SU-DHL-6 (cell line): Measurements from ENCODE around the gene USH1C.

Experiments used
- H2AFZ ChIP-seq: fragments of 200-600 bp; sonication (generic); 2 replicates; pipeline ENCODE4 v1.6.1; 2014; ENCODE audit warnings: low read depth, mild to moderate bottlenecking, moderate library complexity, mixed read lengths, antibody characterized with exemption, low read length; ENCODE audit not compliant: severe bottlenecking
- H3F3A ChIP-seq: fragments of 200-600 bp; shearing (Covaris generic); 2 replicates; pipeline ENCODE4 v1.6.0; 2016; ENCODE audit warnings: antibody characterized with exemption, mild to moderate bottlenecking; ENCODE audit not compliant: insufficient read depth
- H3K27ac ChIP-seq: fragments of 200-600 bp; sonication (generic); 2 replicates; pipeline ENCODE4 v1.5.1; 2016; ENCODE audit warnings: low read depth, mild to moderate bottlenecking, low read length, moderate library complexity, mixed read lengths
- H3K27me3 ChIP-seq: fragments of 200-600 bp; sonication (generic), shearing (Covaris generic); 2 replicates; pipeline ENCODE4 v1.6.0; 2014; ENCODE audit warnings: mild to moderate bottlenecking, low read length
- H3K36me3 ChIP-seq: fragments of 200-600 bp; sonication (generic); 2 replicates; pipeline ENCODE4 v1.6.1; 2014; ENCODE audit warnings: mild to moderate bottlenecking, low read length, mixed read lengths
- H3K4me2 ChIP-seq: fragments of 300-600, 200-600 bp; shearing (Covaris generic), sonication (generic); 2 replicates; pipeline ENCODE4 v1.6.0; 2014; ENCODE audit warnings: low read length, low read depth, mild to moderate bottlenecking; ENCODE audit not compliant: poor library complexity, severe bottlenecking
- H3K4me3 ChIP-seq: fragments of 200-600 bp; sonication (generic); 2 replicates; pipeline ENCODE4 v1.5.1; 2014; ENCODE audit warnings: antibody characterized with exemption, low read length, mild to moderate bottlenecking, mixed read lengths; ENCODE audit not compliant: insufficient read depth, poor library complexity, severe bottlenecking
- H3K79me2 ChIP-seq: fragments of 200-600 bp; sonication (generic); 2 replicates; pipeline ENCODE4 v1.6.1; 2014; ENCODE audit warnings: mild to moderate bottlenecking, low read length, moderate library complexity; ENCODE audit not compliant: insufficient read depth
- H3K9ac ChIP-seq: fragments of 200-600 bp; sonication (generic); 2 replicates; pipeline ENCODE4 v1.7.0; 2014; ENCODE audit warnings: mild to moderate bottlenecking, low read length
- H3K9me2 ChIP-seq: fragments of 200-600 bp; sonication (generic); replicated peaks from 2 replicates; pipeline ENCODE4 v1.6.1; 2014; ENCODE audit warnings: low read length; ENCODE audit not compliant: insufficient read depth
- H3K9me3 ChIP-seq: fragments of 200-600 bp; sonication (generic); 2 replicates; pipeline ENCODE4 v1.6.1; 2014; ENCODE audit warnings: low read length, mixed read lengths; ENCODE audit not compliant: insufficient read depth
- H4K20me1 ChIP-seq: fragments of 200-600 bp; sonication (generic); 2 replicates; pipeline ENCODE4 v1.6.1; 2014; ENCODE audit warnings: low read depth, mild to moderate bottlenecking, antibody characterized with exemption, low read length, moderate library complexity, mixed read lengths
- CTCF ChIP-seq: fragments of 200-600 bp; sonication (generic); IDR thresholded peaks from one replicate; pipeline ENCODE4 v1.5.1; 2017; ENCODE audit warnings: antibody characterized with exemption, mild to moderate bottlenecking, low read length, moderate library complexity; ENCODE audit not compliant: insufficient read depth, poor library complexity, severe bottlenecking
- EZH2phosphoT487 ChIP-seq: fragments of 200-600 bp; sonication (generic), shearing (Covaris generic); conservative IDR thresholded peaks from 2 replicates; pipeline ENCODE4 v1.6.1; 2018; ENCODE audit warnings: mild to moderate bottlenecking, antibody characterized with exemption, low read length, moderate library complexity, mixed read lengths

Gene USH1C

DNA sequence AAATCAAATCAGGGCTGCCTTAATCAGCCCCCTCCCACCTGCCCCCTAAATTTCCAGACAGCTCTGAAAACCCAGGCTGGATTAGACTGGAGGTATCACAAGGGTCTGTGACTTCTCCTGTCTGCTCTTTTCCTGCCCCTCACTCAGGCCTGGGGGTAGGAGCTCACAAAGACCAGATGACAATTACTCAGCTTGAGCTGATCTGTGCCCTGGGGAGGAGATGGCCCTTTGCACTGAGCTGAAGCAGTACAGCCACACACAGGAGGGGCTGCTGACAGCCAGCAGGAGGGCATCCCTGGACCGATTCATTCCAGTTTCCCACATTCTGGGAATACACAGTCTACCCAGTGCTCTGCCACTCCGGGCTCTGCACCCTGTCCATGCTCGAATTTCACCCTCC, 71.7 kb downstream of the USH1C start:
- no peaks in the 10 kb centered on the region for H3F3A ChIP-seq
- no peaks in the 10 kb centered on the region for H3K9me3 ChIP-seq
- H3K4me2 ChIP-seq, result no peak overlapping the region
- H4K20me1 ChIP-seq, result no peaks in the 10 kb centered on the region
- no peak overlapping the region for H3K27ac ChIP-seq
- no peaks in the 10 kb centered on the region for H3K79me2 ChIP-seq
- no peaks in the 10 kb centered on the region for H3K9me2 ChIP-seq
- H2AFZ ChIP-seq, result no peak overlapping the region
- no peak overlapping the region for H3K9ac ChIP-seq
- no peaks in the 10 kb centered on the region for H3K36me3 ChIP-seq
- TF ChIP-seq CTCF (no peak), EZH2phosphoT487 (no peak)
- no peak overlapping the region for H3K4me3 ChIP-seq
- H3K27me3 ChIP-seq, result no peaks in the 10 kb centered on the region

DNA sequence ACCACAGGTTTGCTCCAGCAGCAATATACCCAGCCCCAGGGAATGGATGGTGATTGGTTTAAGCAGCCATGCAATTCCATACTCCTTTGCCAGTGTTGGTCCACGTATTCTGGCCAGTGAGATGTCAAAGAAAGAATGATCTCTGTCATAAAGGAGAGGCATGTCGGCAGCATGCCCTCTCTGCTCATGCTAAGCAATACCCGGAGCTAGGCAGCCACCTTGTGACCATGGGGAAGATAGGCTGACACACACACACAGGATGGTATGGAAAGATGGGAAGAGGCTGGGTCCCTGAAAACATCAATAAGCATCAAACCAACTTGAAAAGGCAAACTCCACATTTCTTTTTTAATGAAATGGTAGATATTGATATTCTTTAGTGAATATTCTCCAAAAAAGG, 72.7 kb downstream of the USH1C start:
- Histone ChIP-seq H3K27ac (no peak overlapping the region), H4K20me1 (no peaks in the 10 kb centered on the region), H3K36me3 (no peaks in the 10 kb centered on the region), H3K4me3 (no peak overlapping the region), H3K9ac (no peak overlapping the region), H3K4me2 (no peak overlapping the region), H3K9me2 (no peaks in the 10 kb centered on the region), H3K9me3 (no peaks in the 10 kb centered on the region), H2AFZ (no peak overlapping the region), H3F3A (no peaks in the 10 kb centered on the region), H3K79me2 (no peaks in the 10 kb centered on the region), H3K27me3 (no peaks in the 10 kb centered on the region)
- TF ChIP-seq CTCF (no peak), EZH2phosphoT487 (no peak)

GRCh38 chr11:17469998-17470397, 74.2 kb downstream of the USH1C start:
- TF ChIP-seq CTCF, result no peak
- no peak for TF ChIP-seq EZH2phosphoT487
- no peaks in the 10 kb centered on the region for H3K79me2 ChIP-seq
- no peaks in the 10 kb centered on the region for H3K27me3 ChIP-seq

DNA sequence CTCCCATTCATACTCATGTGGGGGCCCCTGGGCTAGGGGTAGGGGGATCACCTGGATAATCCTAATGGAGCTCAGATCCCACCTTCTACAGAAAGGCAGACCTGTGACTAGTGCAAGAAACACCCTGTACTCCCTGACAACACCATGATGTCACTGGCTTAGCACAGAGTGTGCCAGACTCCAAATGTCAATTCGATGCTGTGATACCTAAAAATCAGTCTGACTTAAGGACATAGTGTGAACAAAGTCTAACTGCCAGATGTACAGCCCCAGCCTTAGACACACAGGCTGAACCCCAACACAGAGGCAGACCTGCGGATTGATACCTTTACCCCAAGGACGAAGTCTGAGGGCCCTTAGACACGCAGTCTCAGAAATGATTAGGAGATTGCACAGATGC, 76.1 kb downstream of the USH1C start:
- Histone ChIP-seq H3K4me2 (no peak overlapping the region), H3K9me3 (no peaks in the 10 kb centered on the region), H3K36me3 (no peaks in the 10 kb centered on the region), H3K79me2 (no peaks in the 10 kb centered on the region), H3K9me2 (no peaks in the 10 kb centered on the region), H2AFZ (no peak overlapping the region), H3K27ac (no peak overlapping the region), H4K20me1 (no peaks in the 10 kb centered on the region), H3K9ac (no peak overlapping the region), H3K27me3 (no peaks in the 10 kb centered on the region), H3K4me3 (no peak overlapping the region), H3F3A (no peaks in the 10 kb centered on the region)
- TF ChIP-seq EZH2phosphoT487 (no peak), CTCF (no peak)

More at GRCh38 chr11:17469998-17470397, 74.2 kb downstream of the USH1C start:
- Histone ChIP-seq H3K36me3 (no peaks in the 10 kb centered on the region), H3K27ac (no peak overlapping the region), H3K9me2 (no peaks in the 10 kb centered on the region), H3K4me2 (no peak overlapping the region), H3K9me3 (no peaks in the 10 kb centered on the region), H3F3A (no peaks in the 10 kb centered on the region), H3K4me3 (no peak overlapping the region), H2AFZ (no peak overlapping the region), H3K9ac (no peak overlapping the region), H4K20me1 (no peaks in the 10 kb centered on the region)
